ENCODE results near the gene TMC1. TPM values are rescaled to one million over a fixed set of nuclear protein-coding genes. Genes with fewer than 3 reads are reported as not detected.

TMC1 gene
- total and polyA plus RNA-seq, 2 of the 13 experiments (the other 11 are each of a cell fraction or from before 2014, with no cell fraction given) = 0.02 to 0.03 TPM

- TF ChIP-seq MXD3 (CRISPR knock-in tag; IDR thresholded peaks at IDR 0.05) = no peak
- no peak for TF ChIP-seq KDM5B (CRISPR knock-in tag; IDR thresholded peaks at IDR 0.05; ENCODE audit: borderline replicate concordance)
- TF ChIP-seq ZNF432 (CRISPR knock-in tag; IDR thresholded peaks at IDR 0.05; ENCODE audit: borderline replicate concordance) = no peak
- no peak for TF ChIP-seq CENPX (CRISPR knock-in tag; IDR thresholded peaks at IDR 0.05)
- TF ChIP-seq ZNF317 (CRISPR knock-in tag; IDR thresholded peaks at IDR 0.05) = no peak
- no peak for TF ChIP-seq POLR2AphosphoS2 (IDR thresholded peaks at IDR 0.05; ENCODE audit: low read depth, low read length)
- no peak for TF ChIP-seq NFKB2 (CRISPR knock-in tag; IDR thresholded peaks at IDR 0.05; ENCODE audit: borderline replicate concordance)
- no peak for TF ChIP-seq HOXA9 (CRISPR knock-in tag; IDR thresholded peaks at IDR 0.05; ENCODE audit: borderline replicate concordance)
- no peak for TF ChIP-seq PHF21A (CRISPR knock-in tag; IDR thresholded peaks at IDR 0.05)
- TF ChIP-seq ZBTB39 (CRISPR knock-in tag; IDR thresholded peaks at IDR 0.05) = no peak
- TF ChIP-seq MTA3 (CRISPR knock-in tag; IDR thresholded peaks at IDR 0.05) = no peak
- TF ChIP-seq, protein P1, sequence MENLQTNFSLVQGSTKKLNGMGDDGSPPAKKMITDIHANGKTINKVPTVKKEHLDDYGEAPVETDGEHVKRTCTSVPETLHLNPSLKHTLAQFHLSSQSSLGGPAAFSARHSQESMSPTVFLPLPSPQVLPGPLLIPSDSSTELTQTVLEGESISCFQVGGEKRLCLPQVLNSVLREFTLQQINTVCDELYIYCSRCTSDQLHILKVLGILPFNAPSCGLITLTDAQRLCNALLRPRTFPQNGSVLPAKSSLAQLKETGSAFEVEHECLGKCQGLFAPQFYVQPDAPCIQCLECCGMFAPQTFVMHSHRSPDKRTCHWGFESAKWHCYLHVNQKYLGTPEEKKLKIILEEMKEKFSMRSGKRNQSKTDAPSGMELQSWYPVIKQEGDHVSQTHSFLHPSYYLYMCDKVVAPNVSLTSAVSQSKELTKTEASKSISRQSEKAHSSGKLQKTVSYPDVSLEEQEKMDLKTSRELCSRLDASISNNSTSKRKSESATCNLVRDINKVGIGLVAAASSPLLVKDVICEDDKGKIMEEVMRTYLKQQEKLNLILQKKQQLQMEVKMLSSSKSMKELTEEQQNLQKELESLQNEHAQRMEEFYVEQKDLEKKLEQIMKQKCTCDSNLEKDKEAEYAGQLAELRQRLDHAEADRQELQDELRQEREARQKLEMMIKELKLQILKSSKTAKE (CRISPR knock-in tag; IDR thresholded peaks at IDR 0.05; ENCODE audit: borderline replicate concordance) = no peak
- TF ChIP-seq BCL3 (CRISPR knock-in tag; IDR thresholded peaks at IDR 0.05) = no peak
- TF ChIP-seq REL (CRISPR knock-in tag; conservative IDR thresholded peaks at IDR 0.05) = no peak
- no peak for TF ChIP-seq ZNF580 (CRISPR knock-in tag; IDR thresholded peaks at IDR 0.05; ENCODE audit: borderline replicate concordance, low read depth)
- peak; percentile 86 for TF ChIP-seq CEBPG (CRISPR knock-in tag; IDR thresholded peaks at IDR 0.05)
- TF ChIP-seq SOX5 (CRISPR knock-in tag; IDR thresholded peaks at IDR 0.05; ENCODE audit: borderline replicate concordance) = peak; percentile 99
- TF ChIP-seq, protein P2, sequence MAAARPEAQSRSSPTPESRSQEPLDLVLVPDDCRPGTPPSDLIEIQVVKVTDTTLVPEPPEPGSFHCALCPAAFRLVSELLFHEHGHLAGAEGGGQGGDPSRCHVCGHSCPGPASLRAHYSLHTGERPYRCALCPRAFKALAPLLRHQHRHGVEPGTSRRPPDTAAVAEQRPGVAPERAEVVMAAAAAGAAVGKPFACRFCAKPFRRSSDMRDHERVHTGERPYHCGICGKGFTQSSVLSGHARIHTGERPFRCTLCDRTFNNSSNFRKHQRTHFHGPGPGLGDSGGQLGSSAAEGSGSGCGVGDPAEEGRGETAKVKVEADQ (CRISPR knock-in tag; IDR thresholded peaks at IDR 0.05; ENCODE audit: borderline replicate concordance) = no peak
- TF ChIP-seq ZNF180 (CRISPR knock-in tag; IDR thresholded peaks at IDR 0.05; ENCODE audit: borderline replicate concordance, low read depth) = no peak
- TF ChIP-seq GABPA (IDR thresholded peaks at IDR 0.05; ENCODE audit: low read depth, low read length) = no peak
- TF ChIP-seq GABPA (CRISPR knock-in tag; IDR thresholded peaks at IDR 0.05; ENCODE audit: low read depth) = no peak
- no peak for TF ChIP-seq MXD1 (CRISPR knock-in tag; IDR thresholded peaks at IDR 0.05)
Measured at GRCh38 chr9:72834994-72835393, 313.6 kb downstream of the TMC1 start (continued).

Measured in HepG2 (cell line).